ENCODE measurements around the gene NFATC1.

Gene NFATC1

GRCh38 chr18:79389689-79390088, 6.0 kb upstream of the NFATC1 start:
- DNase-seq (ENCODE audit: low read depth), result no peak
- H3K4me3 ChIP-seq (ENCODE audit: low read length), result no peak overlapping the region
- TF ChIP-seq, protein P1, sequence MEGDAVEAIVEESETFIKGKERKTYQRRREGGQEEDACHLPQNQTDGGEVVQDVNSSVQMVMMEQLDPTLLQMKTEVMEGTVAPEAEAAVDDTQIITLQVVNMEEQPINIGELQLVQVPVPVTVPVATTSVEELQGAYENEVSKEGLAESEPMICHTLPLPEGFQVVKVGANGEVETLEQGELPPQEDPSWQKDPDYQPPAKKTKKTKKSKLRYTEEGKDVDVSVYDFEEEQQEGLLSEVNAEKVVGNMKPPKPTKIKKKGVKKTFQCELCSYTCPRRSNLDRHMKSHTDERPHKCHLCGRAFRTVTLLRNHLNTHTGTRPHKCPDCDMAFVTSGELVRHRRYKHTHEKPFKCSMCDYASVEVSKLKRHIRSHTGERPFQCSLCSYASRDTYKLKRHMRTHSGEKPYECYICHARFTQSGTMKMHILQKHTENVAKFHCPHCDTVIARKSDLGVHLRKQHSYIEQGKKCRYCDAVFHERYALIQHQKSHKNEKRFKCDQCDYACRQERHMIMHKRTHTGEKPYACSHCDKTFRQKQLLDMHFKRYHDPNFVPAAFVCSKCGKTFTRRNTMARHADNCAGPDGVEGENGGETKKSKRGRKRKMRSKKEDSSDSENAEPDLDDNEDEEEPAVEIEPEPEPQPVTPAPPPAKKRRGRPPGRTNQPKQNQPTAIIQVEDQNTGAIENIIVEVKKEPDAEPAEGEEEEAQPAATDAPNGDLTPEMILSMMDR (conservative IDR thresholded peaks at IDR 0.05; ENCODE audit: low read depth, low read length), result no peak

GRCh38 chr18:79392226-79392625, 3.5 kb upstream of the NFATC1 start:
- no peak overlapping the region for H3K4me3 ChIP-seq (ENCODE audit: low read length)
- DNase-seq (ENCODE audit: low read depth), result no peak
- TF ChIP-seq, protein P1 (conservative IDR thresholded peaks at IDR 0.05; ENCODE audit: low read depth, low read length), result no peak

GRCh38 chr18:79393181-79393634, 2.5 kb upstream of the NFATC1 start:
- DNase-seq (ENCODE audit: low read depth), result no peak
- TF ChIP-seq, protein P1 (conservative IDR thresholded peaks at IDR 0.05; ENCODE audit: low read depth, low read length), result no peak
- H3K4me3 ChIP-seq (ENCODE audit: low read length), result peak overlapping the region; percentile 39

GRCh38 chr18:79393635-79394533, 1.8 kb upstream of the NFATC1 start:
- H3K4me3 ChIP-seq (ENCODE audit: low read length), result peak overlapping the region; percentile 39
- TF ChIP-seq, protein P1 (conservative IDR thresholded peaks at IDR 0.05; ENCODE audit: low read depth, low read length), result no peak
- DNase-seq (ENCODE audit: low read depth), result peak; percentile 70

GRCh38 chr18:79394534-79395307, 1.0 kb upstream of the NFATC1 start:
- H3K4me3 ChIP-seq (ENCODE audit: low read length), result peak overlapping the region; percentile 4
- DNase-seq (ENCODE audit: low read depth), result no peak
- TF ChIP-seq, protein P1 (conservative IDR thresholded peaks at IDR 0.05; ENCODE audit: low read depth, low read length), result no peak

- no peak for DNase-seq (ENCODE audit: low read depth)
- TF ChIP-seq, protein P1 (conservative IDR thresholded peaks at IDR 0.05; ENCODE audit: low read depth, low read length), result no peak
- H3K4me3 ChIP-seq (ENCODE audit: low read length), result no peak overlapping the region
Observed at GRCh38 chr18:79395308-79395640, 456 bp upstream of the NFATC1 start.
